HL-60/S4 treated with retinoic acid at 250 ng/mL for 4 days and 3 days (cell line): Measurements from ENCODE around the gene TRPM5.

Experiments used
- in situ Hi-C: fragments of 300-500 bp; cut with MboI; formaldehyde crosslinking; loops from 2 replicates; pipeline ENCODE4 v1.7.0; 2022; ENCODE audit warnings: low sequenced_read_pairs

Gene TRPM5

GRCh38 chr11:2453436-2453835 lies 9.1 kb upstream of the TRPM5 start:
- in situ Hi-C loops: no loop called here

DNA sequence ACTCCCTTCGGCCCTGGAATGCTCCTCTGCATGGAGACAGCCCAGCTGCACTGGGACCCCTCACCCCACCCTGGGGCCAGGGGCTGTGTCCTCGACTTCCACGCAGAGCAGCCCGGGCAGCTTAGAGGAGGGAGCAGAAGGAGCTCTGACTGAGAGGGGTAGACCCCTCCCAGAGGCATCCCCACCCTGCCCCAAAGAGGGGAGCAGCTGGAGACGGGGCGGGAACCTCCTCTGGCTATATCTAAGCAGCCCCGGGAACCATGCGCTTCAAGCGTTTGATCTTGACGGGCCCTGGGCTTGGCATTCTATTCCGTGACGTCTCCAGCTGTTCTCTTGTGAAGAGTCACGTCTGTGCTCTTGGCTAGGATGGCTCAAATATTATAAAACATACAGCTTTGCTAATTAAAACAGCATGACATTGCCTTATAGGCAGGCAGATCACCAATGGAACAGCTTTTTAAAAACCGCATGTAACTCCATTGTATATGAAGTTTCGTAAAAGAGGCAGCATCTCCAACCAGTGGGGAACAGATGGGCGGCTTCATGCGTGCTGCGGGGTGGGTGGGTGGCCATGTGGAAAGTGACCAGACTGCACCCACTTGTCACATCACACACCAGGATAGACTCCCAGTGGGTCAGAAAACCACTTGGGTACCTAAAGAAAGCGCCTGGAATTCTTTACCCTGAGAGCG lies 8.2 kb upstream of the TRPM5 start:
- in situ Hi-C loops: no loop called here

- in situ Hi-C loops: no loop called here
Measured at GRCh38 chr11:2451916-2452315, 7.6 kb upstream of the TRPM5 start.

DNA sequence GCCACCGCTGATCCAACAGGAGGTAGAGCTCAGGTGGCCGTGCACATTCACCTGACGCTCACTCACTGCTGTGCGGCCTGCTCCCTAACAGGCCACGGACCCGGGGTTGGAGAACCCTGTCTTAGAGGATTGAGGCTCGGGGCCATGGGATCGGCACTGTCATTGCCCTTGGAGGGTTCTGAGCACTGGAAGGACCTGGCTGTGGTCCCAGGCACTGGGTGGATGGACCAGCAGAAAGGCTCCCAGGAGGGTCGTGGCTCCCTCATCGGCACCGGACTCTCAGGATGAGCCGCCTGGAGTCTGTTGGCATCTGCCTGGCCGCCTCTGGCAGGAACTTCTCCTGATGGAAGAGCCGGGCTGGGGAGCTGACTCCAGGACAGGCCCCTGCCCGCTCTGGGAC lies 7.0 kb upstream of the TRPM5 start:
- in situ Hi-C loops: no loop called here

DNA sequence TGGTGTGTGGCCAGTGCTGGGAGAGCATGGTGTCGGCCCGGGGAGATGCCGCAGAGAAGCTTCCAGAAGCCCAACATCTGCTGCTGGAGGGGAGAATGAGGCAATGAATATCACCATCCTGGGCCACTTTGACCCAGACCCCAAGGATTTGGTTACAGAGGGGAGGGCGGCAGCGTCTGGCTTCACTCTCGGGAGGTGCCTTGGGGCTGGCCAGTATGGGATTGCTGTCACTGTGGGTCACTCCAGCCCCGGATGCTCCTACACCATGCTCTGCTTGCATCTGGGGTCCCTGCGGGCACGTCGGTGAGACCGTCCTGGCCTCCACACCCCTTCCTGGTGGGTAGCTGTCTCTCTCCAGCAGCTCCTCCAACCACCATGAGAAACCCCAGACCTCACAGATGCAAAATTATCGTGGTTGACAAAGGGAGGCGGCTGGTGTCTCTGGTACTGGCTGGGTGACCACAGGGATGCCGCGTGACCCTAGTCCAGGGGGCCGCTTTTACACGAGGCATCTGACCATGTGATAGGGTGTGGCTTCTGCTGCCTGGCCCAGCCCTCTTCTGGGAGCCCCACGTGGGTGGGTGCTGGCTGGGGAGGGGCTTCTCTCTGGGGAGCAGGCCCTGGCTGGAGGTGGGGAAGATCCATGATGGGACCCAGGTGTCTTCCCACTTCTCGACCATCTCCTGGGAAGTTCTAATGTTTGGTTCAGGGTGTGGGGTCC lies 6.2 kb upstream of the TRPM5 start:
- in situ Hi-C loops: no loop called here

DNA sequence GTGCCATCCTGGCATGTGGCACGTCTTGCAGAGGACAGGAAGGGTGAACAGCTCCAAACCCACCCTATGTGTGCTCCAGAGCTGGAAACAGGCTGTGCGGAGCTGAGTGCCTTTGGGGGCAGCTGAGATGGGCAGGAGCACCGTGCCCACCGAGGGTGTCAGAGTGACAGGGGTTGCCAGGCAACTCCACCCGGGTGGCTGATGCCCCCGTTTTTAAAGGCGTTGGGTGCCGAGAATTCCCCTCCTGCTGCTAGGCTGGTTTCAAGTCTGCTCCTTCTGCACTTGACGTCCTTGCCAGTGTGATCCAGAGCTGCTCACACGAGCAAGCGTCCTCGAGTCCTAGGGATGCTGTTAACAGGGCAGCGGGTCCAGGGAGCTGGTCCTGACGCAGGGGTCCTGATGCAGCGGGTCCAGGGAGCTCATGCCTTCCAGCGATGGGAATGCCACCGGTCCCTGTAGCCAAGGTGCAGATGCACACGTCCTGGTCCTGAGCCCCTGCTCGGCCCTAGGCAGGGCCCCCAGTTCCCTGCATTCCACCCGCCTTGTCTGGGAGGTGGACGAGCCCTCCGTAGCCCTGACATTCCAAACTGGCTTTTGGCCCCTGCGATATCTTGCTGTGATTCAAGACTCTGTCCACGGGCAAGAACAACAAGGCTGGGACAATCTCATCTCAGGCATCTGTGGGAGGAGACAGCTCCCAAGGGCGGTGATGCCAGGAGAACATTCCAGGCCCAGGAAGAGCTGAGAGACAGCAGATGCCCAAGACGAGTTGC lies 5.4 kb upstream of the TRPM5 start:
- in situ Hi-C loops: no loop called here

DNA sequence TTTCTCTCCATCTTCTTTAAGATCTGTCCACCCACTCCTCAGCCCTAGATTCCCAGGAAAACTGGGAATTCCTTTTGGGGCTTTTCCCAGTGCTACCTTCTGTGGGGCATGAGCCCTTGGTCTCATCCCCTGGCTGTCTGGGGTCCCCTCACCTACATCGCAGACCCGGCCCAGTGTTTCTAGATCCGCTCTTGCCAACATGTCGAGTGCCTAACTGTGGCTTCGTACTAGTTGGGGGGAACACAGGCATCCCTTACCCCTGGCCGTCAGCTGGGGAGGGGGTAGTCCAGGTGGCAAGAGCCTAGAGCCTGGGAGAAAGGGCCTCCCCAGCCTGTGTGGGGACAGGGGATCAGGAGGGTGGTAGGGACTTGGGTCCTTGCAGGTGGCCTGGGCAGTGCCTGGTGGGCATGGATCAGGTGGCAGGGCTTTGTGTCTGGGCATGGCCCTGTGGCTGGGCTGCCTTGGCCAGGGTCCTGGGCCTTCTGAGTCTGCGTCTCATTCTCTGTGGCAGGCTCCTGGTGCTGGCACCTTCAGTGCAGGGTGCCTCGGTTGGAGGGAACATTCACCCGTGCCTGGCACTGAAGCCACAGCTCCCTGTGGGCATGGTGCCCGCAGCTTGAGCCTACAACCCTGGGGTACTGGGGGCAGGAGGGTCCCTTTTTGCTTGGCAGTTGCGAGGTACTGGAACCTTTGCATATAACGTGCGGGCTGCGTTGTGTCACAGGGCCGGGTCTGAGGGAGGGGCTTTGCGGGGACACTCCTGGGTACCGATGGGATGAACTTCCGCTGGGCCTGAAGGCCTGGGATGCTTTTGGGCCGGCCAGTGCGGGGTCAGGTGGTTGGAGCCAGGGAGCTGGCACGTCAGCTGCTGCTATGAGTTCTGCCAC lies 4.6 kb upstream of the TRPM5 start:
- in situ Hi-C loops: no loop called here

- in situ Hi-C loops: no loop called here
Measured at GRCh38 chr11:2447951-2448650, 3.8 kb upstream of the TRPM5 start.

DNA sequence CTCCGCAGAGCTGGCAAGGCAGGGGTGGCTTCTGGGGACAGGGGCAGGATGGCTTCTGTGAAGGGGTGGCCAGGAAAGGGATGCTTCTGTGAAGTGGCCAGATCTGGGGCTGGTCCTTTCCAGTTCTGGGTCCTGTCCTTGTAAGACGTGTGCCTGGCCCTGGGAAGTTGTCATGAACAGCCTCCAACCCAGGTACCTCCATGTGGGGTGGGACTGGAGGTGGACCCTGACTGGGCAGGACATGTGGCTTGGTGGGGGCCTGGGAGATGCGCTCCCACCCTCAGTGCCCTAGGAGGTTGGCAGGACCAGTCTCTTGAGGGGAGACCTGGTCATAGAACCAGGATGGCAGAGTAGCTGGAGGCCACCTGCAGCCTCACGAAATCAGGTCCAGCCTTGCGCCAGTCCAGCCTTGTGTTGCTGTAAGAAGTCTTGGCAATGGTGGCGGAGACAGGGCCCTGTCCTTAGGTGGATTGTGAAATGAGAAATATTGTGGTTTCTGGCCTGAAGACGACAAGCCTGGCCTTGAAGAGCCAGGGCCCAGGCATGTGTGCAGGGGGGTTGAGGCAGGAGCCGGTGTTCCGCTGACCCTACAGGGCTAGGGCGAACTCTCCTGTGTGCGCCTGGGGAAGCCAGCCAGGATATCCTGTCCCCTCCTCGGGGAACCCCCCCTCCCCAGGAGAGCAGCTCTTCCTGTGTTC lies 3.1 kb upstream of the TRPM5 start:
- in situ Hi-C loops: no loop called here

- in situ Hi-C loops: no loop called here
Measured at GRCh38 chr11:2446590-2447252, 2.4 kb upstream of the TRPM5 start.

DNA sequence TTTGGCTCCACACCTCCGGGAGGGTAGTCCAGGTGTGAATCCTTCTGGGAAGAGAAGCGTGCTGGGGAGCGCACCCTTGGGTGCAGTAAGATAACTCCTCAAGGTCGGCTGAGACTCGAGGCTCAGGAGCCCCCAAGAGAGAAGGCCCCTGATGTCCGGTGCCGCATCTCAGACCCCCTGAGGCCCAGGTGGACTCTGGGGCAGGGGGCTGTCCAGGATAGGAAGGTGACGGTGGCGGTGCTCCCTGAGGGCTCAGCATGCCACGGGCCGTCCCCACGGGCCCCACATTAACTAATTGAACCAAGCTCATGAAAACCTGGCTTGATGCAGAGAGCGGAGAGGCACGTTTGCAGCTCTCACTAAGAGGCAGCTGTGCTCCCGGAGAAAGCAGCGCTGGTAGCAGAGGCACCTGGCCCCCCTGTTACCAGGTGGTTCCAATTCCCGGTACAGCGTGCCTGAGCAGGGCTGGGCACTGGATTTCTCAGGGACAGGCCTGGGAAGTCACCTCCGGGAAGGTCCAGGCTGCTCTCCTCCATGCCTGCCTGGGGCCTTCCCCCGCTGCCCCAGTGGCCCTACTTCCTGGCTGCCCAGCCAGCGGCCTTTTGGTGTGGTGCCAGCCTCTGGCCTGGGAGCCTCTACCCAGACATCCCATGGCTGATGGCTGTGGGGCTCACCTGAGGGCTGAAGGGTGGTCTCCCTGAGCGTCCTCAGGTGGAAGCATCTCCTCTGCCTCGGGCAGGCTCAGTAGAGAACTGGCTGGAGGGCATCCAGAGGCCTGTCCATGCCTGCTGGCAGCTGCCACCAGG lies 1.6 kb upstream of the TRPM5 start:
- in situ Hi-C loops: no loop called here

- in situ Hi-C loops: no loop called here
Measured at GRCh38 chr11:2444821-2445745, 769 bp upstream of the TRPM5 start, which contains the start of gene KCNQ1. TSS of gene KCNQ1 (plus strand) at chr11:2445008. CDS start at chr11:2445099, 91 bp downstream.

- in situ Hi-C loops: no loop called here
Measured at GRCh38 chr11:2443406-2443805, 908 bp downstream of the TRPM5 start.

GRCh38 chr11:2442589-2442988 lies 1.7 kb downstream of the TRPM5 start:
- in situ Hi-C loops: no loop called here

GRCh38 chr11:2441171-2441570 lies 3.1 kb downstream of the TRPM5 start:
- in situ Hi-C loops: no loop called here

- in situ Hi-C loops: no loop called here
Measured at GRCh38 chr11:2440646-2441045, 3.7 kb downstream of the TRPM5 start.

DNA sequence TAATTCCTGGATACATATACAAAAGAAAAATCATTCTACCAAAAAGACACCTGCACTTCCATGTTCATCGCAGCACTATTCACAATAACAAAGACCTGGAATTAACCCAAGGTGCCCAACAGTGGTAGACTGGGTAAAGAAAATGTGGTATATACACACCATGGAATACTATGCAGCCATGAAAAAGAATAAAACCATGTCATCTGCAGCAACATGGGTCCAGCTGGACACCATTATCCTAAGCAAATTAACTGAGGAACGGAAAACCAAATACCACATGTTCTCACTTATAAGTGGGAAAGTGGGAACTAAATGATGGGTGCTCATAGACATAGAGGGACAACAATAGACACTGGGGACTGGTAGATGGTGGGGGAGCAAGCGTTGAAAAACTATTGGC lies 4.5 kb downstream of the TRPM5 start:
- in situ Hi-C loops: no loop called here
